ENCODE data around the gene TGM5. TPM values are rescaled to one million over a fixed set of nuclear protein-coding genes. Genes with fewer than 3 reads are reported as not detected.

Gene TGM5
- total RNA-seq, 2 donors from 2014 or later, result not detected

Other genes with a start within 250 kb of the TGM5 start
- gene UBR1, start 160.9 kb downstream of the TGM5 start, total RNA-seq, result 10 to 100 TPM; 18.0 to 21.5 TPM
- 10 to 100 TPM; 10.3 to 11.1 TPM for gene TMEM62, start 133.3 kb downstream of the TGM5 start, total RNA-seq
- gene CCNDBP1, start 81.5 kb downstream of the TGM5 start, total RNA-seq, result 10 to 100 TPM; 45.1 to 50.0 TPM
- 1 to 10 TPM in 1 of 2 donors, under 1 TPM in 1; 0.68 to 2.3 TPM for gene EPB42, start 45.9 kb downstream of the TGM5 start, total RNA-seq
- gene TGM7, start 35.3 kb upstream of the TGM5 start, total RNA-seq, result not detected
- 10 to 100 TPM in 1 of 2 donors, 1 to 10 TPM in 1; 7.5 to 10.9 TPM for gene LCMT2, start 63.6 kb upstream of the TGM5 start, total RNA-seq
- gene ZSCAN29, start 104.1 kb upstream of the TGM5 start, total RNA-seq, result 10 to 100 TPM; 13.2 to 15.3 TPM
- gene TUBGCP4, start 104.2 kb upstream of the TGM5 start, total RNA-seq, result 10 to 100 TPM; 11.3 to 12.6 TPM
- gene TP53BP1, start 226.2 kb upstream of the TGM5 start, total RNA-seq, result 10 to 100 TPM; 30.1 to 33.5 TPM

Measured in left cardiac atrium (tissue), 2 donors.